Endothelial cell of umbilical vein (primary cell): ENCODE results near the gene HINFP.

Experiments used
- EZH2 ChIP-seq: IDR thresholded peaks from 2 replicates; pipeline ENCODE4 v1.6.1; 2012; ENCODE audit warnings: borderline replicate concordance, low read depth, mild to moderate bottlenecking, moderate library complexity, low read length, inconsistent platforms; ENCODE audit not compliant: severe bottlenecking
- GATA2 ChIP-seq: IDR thresholded peaks from 2 replicates; pipeline ENCODE4 v1.7.0; 2011; ENCODE audit warnings: low read depth, mild to moderate bottlenecking, moderate library complexity, mixed read lengths, low read length; ENCODE audit not compliant: insufficient read length, insufficient read depth
- JUN ChIP-seq: IDR thresholded peaks from 2 replicates; pipeline ENCODE4 v1.6.1; 2011; ENCODE audit warnings: borderline replicate concordance, low read depth; ENCODE audit not compliant: insufficient read length, insufficient read depth
- MYC ChIP-seq: IDR thresholded peaks from one replicate; pipeline ENCODE4 v1.6.1; 2011; ENCODE audit warnings: mild to moderate bottlenecking, low read depth, low read length
- POLR2A ChIP-seq: IDR thresholded peaks from 2 replicates; pipeline ENCODE4 v1.6.1; 2012; ENCODE audit warnings: low read depth, mild to moderate bottlenecking, control low read depth, low read length
- POLR2AphosphoS5 ChIP-seq: IDR thresholded peaks from 2 replicates; pipeline ENCODE4 v1.6.1; 2012; ENCODE audit warnings: low read depth, mild to moderate bottlenecking, control low read depth, low read length, moderate library complexity; ENCODE audit not compliant: insufficient read depth
- TF ChIP-seq, protein P1 (sequence below), 2 donors: IDR thresholded peaks; 1 replicate in 1 of 2; 2 replicates in 1 of 2; pipeline ENCODE4 v1.5.1; 2011; ENCODE audit warnings: low read length in 2 of 2, mild to moderate bottlenecking in 2 of 2, moderate library complexity in 2 of 2, control low read depth in 1 of 2, inconsistent platforms in 1 of 2, low read depth in 1 of 2; ENCODE audit not compliant: insufficient read depth in 1 of 2; ENCODE audit errors: extremely low read depth in 1 of 2
- TF ChIP-seq, protein P2 (sequence below): IDR thresholded peaks from 2 replicates; pipeline ENCODE4 v1.6.1; 2011; ENCODE audit not compliant: insufficient read depth, insufficient read length

GRCh38 chr11:119147604-119148333 lies 26.4 kb downstream of the HINFP start:
- TF ChIP-seq, protein P1, sequence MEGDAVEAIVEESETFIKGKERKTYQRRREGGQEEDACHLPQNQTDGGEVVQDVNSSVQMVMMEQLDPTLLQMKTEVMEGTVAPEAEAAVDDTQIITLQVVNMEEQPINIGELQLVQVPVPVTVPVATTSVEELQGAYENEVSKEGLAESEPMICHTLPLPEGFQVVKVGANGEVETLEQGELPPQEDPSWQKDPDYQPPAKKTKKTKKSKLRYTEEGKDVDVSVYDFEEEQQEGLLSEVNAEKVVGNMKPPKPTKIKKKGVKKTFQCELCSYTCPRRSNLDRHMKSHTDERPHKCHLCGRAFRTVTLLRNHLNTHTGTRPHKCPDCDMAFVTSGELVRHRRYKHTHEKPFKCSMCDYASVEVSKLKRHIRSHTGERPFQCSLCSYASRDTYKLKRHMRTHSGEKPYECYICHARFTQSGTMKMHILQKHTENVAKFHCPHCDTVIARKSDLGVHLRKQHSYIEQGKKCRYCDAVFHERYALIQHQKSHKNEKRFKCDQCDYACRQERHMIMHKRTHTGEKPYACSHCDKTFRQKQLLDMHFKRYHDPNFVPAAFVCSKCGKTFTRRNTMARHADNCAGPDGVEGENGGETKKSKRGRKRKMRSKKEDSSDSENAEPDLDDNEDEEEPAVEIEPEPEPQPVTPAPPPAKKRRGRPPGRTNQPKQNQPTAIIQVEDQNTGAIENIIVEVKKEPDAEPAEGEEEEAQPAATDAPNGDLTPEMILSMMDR (IDR thresholded peaks at IDR 0.05; ENCODE audit: extremely low read depth in 1 of 2, insufficient read depth in 1 of 2, low read depth in 1 of 2, low read length in 2 of 2), result no peak
- TF ChIP-seq POLR2AphosphoS5 (no peak), POLR2A (no peak), MYC (no peak), EZH2 (no peak), JUN (no peak), GATA2 (no peak)
- TF ChIP-seq, protein P2, sequence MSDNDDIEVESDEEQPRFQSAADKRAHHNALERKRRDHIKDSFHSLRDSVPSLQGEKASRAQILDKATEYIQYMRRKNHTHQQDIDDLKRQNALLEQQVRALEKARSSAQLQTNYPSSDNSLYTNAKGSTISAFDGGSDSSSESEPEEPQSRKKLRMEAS, result no peak
